Testis (tissue), 2 donors: ENCODE data around the gene NOS3.

Experiments
- CTCF ChIP-seq, 3 experiments: fragments of 450-650 bp in 2 of 3; fragments of 200-600 bp in 1 of 3; sonication (generic) in 1 of 3; IDR thresholded peaks; one replicate each; pipeline ENCODE4 v1.5.1; 2016 to 2019; ENCODE audit warnings: antibody characterized with exemption in 3 of 3, mild to moderate bottlenecking in 2 of 3, moderate library complexity in 1 of 3
- POLR2A ChIP-seq: fragments of 450-650 bp; IDR thresholded peaks from one replicate; pipeline ENCODE4 v1.6.1; 2017; ENCODE audit warnings: antibody characterized with exemption, mild to moderate bottlenecking, moderate library complexity

DNA sequence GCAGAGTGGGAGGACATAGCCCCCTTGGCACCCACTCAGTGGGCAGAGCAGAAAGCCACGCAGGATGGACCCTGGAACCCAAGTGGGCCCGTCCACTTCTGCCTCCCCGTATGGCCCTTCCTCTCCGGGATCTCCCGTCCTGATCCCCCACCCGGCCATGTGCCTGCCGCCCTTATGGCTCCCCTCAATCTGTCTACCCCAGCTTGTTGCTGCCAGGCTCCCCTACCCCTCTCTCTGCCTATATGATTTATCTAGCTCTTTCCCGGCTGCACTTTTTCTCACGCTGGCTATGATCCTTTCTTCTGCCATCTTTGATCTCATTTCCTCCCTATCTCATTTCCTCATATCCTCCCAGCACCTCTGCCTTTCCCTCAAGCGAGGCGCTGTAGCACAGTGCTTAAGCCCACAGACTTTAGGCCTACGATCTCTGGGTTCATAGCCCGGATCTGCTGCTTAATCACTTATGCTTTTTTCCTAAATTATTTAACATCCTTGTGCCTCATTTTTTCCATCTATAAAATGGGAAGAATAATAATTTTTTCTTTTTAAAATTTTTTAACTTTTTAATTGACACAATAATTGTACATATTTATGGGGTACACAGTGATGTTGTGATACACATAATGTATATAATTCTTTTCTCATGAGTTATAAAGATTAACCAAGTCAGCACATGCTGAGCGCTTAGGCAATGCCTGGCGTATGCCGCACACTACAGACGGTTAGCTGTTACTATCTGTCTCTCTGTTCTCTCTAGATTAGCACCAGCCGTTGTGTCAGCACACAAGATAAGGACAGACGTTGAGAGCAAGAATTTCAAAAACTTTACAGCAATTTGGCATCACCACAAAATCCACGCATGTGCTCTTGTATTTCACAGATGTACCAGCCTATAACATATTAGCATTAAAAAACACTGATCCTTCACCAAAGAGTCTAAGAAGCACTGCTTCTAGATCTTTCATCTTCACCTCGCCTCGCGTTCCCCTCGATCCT is 30.8 kb upstream of the NOS3 start:
- TF ChIP-seq CTCF (IDR thresholded peaks at IDR 0.05) (no peak), POLR2A (no peak)
